Keratinocyte (primary cell): ENCODE measurements around the gene SLC1A1. TPM values are rescaled to one million over a fixed set of nuclear protein-coding genes. Genes with fewer than 3 reads are reported as not detected.

Experiments
- DNase-seq: peaks from one replicate; pipeline ENCODE4 v3.0.0-alpha.2; 2011; ENCODE audit warnings: low read depth, missing footprints, low spot score
- FAIRE-seq: peaks from 2 replicates; lab custom pipeline; 2011; peaks lifted over from hg19 to GRCh38; lab: Jason Lieb, UNC
- H2AFZ ChIP-seq: 2 replicates; pipeline ENCODE4 v1.6.0; 2012; ENCODE audit warnings: low read length, control low read depth, inconsistent platforms; ENCODE audit not compliant: control insufficient read depth
- H3K27ac ChIP-seq: 2 replicates; pipeline ENCODE4 v1.5.1; 2011; ENCODE audit warnings: low read length; ENCODE audit not compliant: control insufficient read depth, insufficient read depth
- H3K27me3 ChIP-seq: 3 replicates; pipeline ENCODE4 v1.6.0; 2011; ENCODE audit warnings: low read length; ENCODE audit not compliant: control insufficient read depth, insufficient read depth; ENCODE audit errors: extremely low read depth
- H3K36me3 ChIP-seq, 2 experiments: 2 replicates in 1 of 2; 3 replicates in 1 of 2; pipeline ENCODE4 v1.5.1; 2011; ENCODE audit warnings: low read length in 2 of 2, mild to moderate bottlenecking in 1 of 2; ENCODE audit not compliant: control insufficient read depth in 2 of 2, insufficient read depth in 2 of 2; ENCODE audit errors: extremely low read depth in 1 of 2
- H3K4me1 ChIP-seq: 3 replicates; pipeline ENCODE4 v1.5.1; 2011; ENCODE audit warnings: low read length; ENCODE audit not compliant: control insufficient read depth, insufficient read depth; ENCODE audit errors: extremely low read depth
- H3K4me2 ChIP-seq: 3 replicates; pipeline ENCODE4 v1.6.0; 2011; ENCODE audit warnings: low read depth, low read length; ENCODE audit not compliant: control insufficient read depth, insufficient read depth; ENCODE audit errors: extremely low read depth
- H3K4me3 ChIP-seq, 3 experiments: fragments of 200-600 bp in 1 of 3; sonication (generic) in 1 of 3; 2 replicates in 2 of 3; 3 replicates in 1 of 3; pipeline ENCODE4 v1.5.1; 2011 to 2016; ENCODE audit warnings: low read length in 3 of 3, mild to moderate bottlenecking in 3 of 3, control low read depth in 2 of 3, inconsistent platforms in 1 of 3, low read depth in 1 of 3, mixed read lengths in 1 of 3, mixed run types in 1 of 3, moderate library complexity in 1 of 3; ENCODE audit not compliant: control insufficient read depth in 2 of 3, insufficient read depth in 2 of 3; ENCODE audit errors: extremely low read depth in 1 of 3
- H3K79me2 ChIP-seq: 2 replicates; pipeline ENCODE4 v1.6.0; 2012; ENCODE audit warnings: low read length; ENCODE audit not compliant: control insufficient read depth, insufficient read depth
- H3K9ac ChIP-seq: 3 replicates; pipeline ENCODE4 v1.6.0; 2011; ENCODE audit warnings: low read length; ENCODE audit not compliant: control insufficient read depth, insufficient read depth; ENCODE audit errors: extremely low read depth
- H3K9me1 ChIP-seq: 3 replicates; pipeline ENCODE4 v1.6.0; 2011; ENCODE audit warnings: low read length; ENCODE audit not compliant: control insufficient read depth, insufficient read depth; ENCODE audit errors: extremely low read depth
- H3K9me3 ChIP-seq: 2 replicates; pipeline ENCODE4 v1.5.1; 2012; ENCODE audit warnings: low read depth, low read length; ENCODE audit not compliant: control insufficient read depth
- H4K20me1 ChIP-seq: 3 replicates; pipeline ENCODE4 v1.6.0; 2011; ENCODE audit warnings: low read length; ENCODE audit not compliant: control insufficient read depth, insufficient read depth; ENCODE audit errors: extremely low read depth
- CTCF ChIP-seq, 3 experiments: IDR thresholded peaks in 1 of 3; conservative IDR thresholded peaks in 1 of 3; optimal IDR thresholded peaks in 1 of 3; 2 replicates in 2 of 3; 3 replicates in 1 of 3; pipeline versions ENCODE3 to v1.5.1; 2011; ENCODE audit warnings: low read length in 3 of 3, mild to moderate bottlenecking in 3 of 3, moderate library complexity in 2 of 3, control low read depth in 1 of 3, inconsistent platforms in 1 of 3; ENCODE audit not compliant: insufficient read depth in 2 of 3; ENCODE audit errors: extremely low read depth in 1 of 3
- EZH2 ChIP-seq: IDR thresholded peaks from one replicate; pipeline ENCODE4 v1.6.1; 2012; ENCODE audit warnings: inconsistent platforms, mild to moderate bottlenecking, low read length, moderate library complexity
- dilution Hi-C: fragments of 300-500 bp; cut with MboI; formaldehyde crosslinking; loops from one replicate; pipeline ENCODE4 v1.7.0; 2020; ENCODE audit warnings: low sequenced_read_pairs; ENCODE audit not compliant: extremely low pct_ligation_motif_present
- polyA plus RNA-seq, 5 experiments: library from polyadenylated mRNA; depleted of rRNA in 3 of 5; stranded (reverse) in 3 of 5; stranded (forward) in 1 of 5; unstranded in 1 of 5; fragments of >200 nt; gene quantifications; 1 replicate in 1 of 5; 2 replicates in 3 of 5; 3 replicates in 1 of 5; pipeline versions ENCODE4 v1.2.1 to v1.2.3, GENCODE V29; 2011 to 2012; ENCODE audit warnings: missing spikeins in 2 of 5, low read depth in 1 of 5, low replicate concordance in 1 of 5

SLC1A1 gene
- polyA plus RNA-seq, 1 donor (not counting 4 experiments of a cell fraction or from before 2014, with no cell fraction given), result 0.20 TPM

DNA sequence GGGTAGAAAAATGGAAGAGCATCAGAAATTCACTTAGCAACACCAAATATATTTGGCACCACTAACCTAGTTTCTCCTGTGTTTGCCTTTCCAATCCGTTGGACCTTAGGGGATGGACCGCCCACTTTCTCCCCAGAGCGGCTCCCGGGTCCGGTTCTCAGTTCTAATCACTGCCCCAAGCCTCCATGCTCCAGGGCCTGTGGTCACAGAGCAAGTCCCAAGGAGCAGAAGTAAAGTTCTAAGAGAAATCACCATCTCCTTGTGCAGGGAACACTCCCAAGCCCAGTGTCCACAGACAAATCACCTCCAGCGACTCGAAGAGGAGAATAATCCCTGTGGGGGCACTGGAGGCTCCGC lies 728 bp upstream of the SLC1A1 start:
- Histone ChIP-seq H3K9ac (no peak overlapping the region), H3K4me3 (peak overlapping the region in 2 of 3 experiments; percentile 46 to 54), H2AFZ (no peak overlapping the region), H3K79me2 (no peaks in the 10 kb centered on the region), H4K20me1 (no peaks in the 10 kb centered on the region), H3K9me3 (no peaks in the 10 kb centered on the region), H3K36me3 (no peaks in the 10 kb centered on the region), H3K9me1 (no peaks in the 10 kb centered on the region), H3K27me3 (peaks cover 32% of the 10 kb centered on the region), H3K27ac (no peak overlapping the region), H3K4me2 (peak overlapping the region; percentile 66), H3K4me1 (peaks cover 6% of the 10 kb centered on the region)
- TF ChIP-seq CTCF (optimal IDR thresholded peaks at IDR 0.05 in 1 of 3, IDR thresholded peaks at IDR 0.05 in 1 of 3, conservative IDR thresholded peaks at IDR 0.05 in 1 of 3; ENCODE audit: extremely low read depth in 1 of 3, insufficient read depth in 2 of 3, low read length in 3 of 3), result no peak
- TF ChIP-seq EZH2, result no peak
- FAIRE-seq (no peak), DNase-seq (no peak)
- dilution Hi-C loops, result no loop called here

DNA sequence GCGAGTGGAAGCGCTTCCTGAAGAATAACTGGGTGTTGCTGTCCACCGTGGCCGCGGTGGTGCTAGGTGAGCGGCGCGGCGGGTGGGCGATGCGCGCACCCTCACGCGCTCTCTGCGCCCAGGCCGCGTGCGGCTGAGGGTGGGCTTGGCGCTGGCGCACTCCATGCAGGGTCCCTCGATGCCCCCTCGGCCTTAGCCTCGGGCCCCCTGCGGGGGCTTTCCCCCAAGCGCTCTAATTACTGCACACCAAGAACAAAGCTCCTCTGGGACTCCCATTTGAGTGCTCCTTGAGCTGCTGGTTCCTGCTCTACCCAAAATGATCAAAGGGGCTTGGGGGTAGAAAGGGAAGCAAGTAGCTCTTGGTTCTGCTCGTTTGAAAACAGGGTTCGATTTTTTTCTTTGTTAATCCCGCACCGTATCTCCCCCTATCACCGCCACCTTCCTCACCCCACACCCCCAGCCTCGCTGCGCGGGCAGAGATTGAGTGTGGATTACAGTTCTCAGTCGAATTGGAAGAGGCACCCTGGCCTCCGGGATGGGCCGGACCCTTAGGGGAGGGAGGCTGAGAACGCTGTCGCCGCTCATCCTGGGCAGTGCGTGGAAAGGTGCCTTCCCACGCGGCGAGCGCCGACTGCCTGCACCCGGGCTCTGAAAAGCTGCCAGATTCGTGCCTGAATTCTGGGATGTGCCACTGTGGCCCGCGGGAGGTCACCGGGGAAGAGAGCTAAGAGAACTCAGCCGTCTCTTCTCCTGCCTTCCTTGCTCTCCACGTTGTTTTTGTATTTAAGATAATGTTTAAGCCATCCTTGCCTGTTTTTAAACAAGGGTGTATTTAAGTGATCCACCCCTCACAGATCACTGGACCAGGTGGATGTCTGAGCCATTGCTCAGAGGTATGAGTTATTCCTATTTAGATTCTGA lies 697 bp downstream of the SLC1A1 start:
- H4K20me1 ChIP-seq, result no peaks in the 10 kb centered on the region
- peak overlapping the region; percentile 66 for H3K4me2 ChIP-seq
- TF ChIP-seq EZH2, result peak; percentile 73
- TF ChIP-seq CTCF (optimal IDR thresholded peaks at IDR 0.05 in 1 of 3, IDR thresholded peaks at IDR 0.05 in 1 of 3, conservative IDR thresholded peaks at IDR 0.05 in 1 of 3; ENCODE audit: extremely low read depth in 1 of 3, insufficient read depth in 2 of 3, low read length in 3 of 3), result no peak
- no peaks in the 10 kb centered on the region for H3K79me2 ChIP-seq
- no peaks in the 10 kb centered on the region for H3K9me3 ChIP-seq
- H3K4me3 ChIP-seq, result peak overlapping the region; percentile 34 to 54 (median 46)
- no peak overlapping the region for H2AFZ ChIP-seq
- FAIRE-seq, result no peak
- no peak overlapping the region for H3K9ac ChIP-seq
- H3K4me1 ChIP-seq, result peaks cover 6% of the 10 kb centered on the region
- no peaks in the 10 kb centered on the region for H3K36me3 ChIP-seq
- peaks cover 32% of the 10 kb centered on the region for H3K27me3 ChIP-seq
- no peak overlapping the region for H3K27ac ChIP-seq
- dilution Hi-C loops, result no loop called here
- DNase-seq, result no peak
- H3K9me1 ChIP-seq, result no peaks in the 10 kb centered on the region
